ENCODE data around the gene UNC13A. TPM values are rescaled to one million over a fixed set of nuclear protein-coding genes. Genes with fewer than 3 reads are reported as not detected.

Gene UNC13A
- total RNA-seq, 1 experiment from 2014 or later: 41.1 TPM

- TF ChIP-seq ATF3 (CRISPR knock-in tag; conservative IDR thresholded peaks at IDR 0.05): no peak
These were observed 81.5 kb downstream of the UNC13A start (continued) for GRCh38 chr19:17606590-17607185.

GRCh38 chr19:17605761-17606589 lies 82.2 kb downstream of the UNC13A start:
- Mint-ChIP-seq H3K36me3 (peaks cover 9% of the 10 kb centered on the region), H3K4me1 (peaks cover 23% of the 10 kb centered on the region), H3K27me3 (ENCODE audit: low read depth) (peaks cover 20% of the 10 kb centered on the region), H3K27ac (peak overlapping the region; percentile 94), H3K9me3 (no peaks in the 10 kb centered on the region), H3K4me3 (peak overlapping the region; percentile 75)
- ATAC-seq (peak; percentile 72), DNase-seq (ENCODE audit: low spot score) (peak; percentile 95)
- ChIA-PET CTCF (interaction anchor here (0.5 to 4.6 kb wide), 84 partner anchors 8 to 1496 kb away, joined by 3 to 71 read pairs (median 5); partner anchors contain the start of genes CCDC124, DDA1, MVB12A and PGLS), POLR2A (interaction anchor here (0.6 to 2.0 kb wide), 9 partner anchors 26 to 303 kb away, joined by 3 to 15 read pairs (median 4); partner anchors contain the start of gene PGLS)
- TF ChIP-seq ZSCAN18 (CRISPR knock-in tag; IDR thresholded peaks at IDR 0.05) (no peak), ATF6 (CRISPR knock-in tag; IDR thresholded peaks at IDR 0.05) (no peak), ZNF317 (CRISPR knock-in tag; IDR thresholded peaks at IDR 0.05; ENCODE audit: borderline replicate concordance, low read depth) (peak; percentile 73), FOXJ3 (CRISPR knock-in tag; IDR thresholded peaks at IDR 0.05; ENCODE audit: borderline replicate concordance) (no peak), TEAD4 (CRISPR knock-in tag; IDR thresholded peaks at IDR 0.05) (peak; percentile 84; the same call in 1 of the 2 replicates), NR1H2 (CRISPR knock-in tag; IDR thresholded peaks at IDR 0.05) (no peak), ZNF219 (CRISPR knock-in tag; IDR thresholded peaks at IDR 0.05; ENCODE audit: borderline replicate concordance) (0 out of 2 replicates have a peak, but pooled peaks have one; percentile 81), IRF2 (CRISPR knock-in tag; IDR thresholded peaks at IDR 0.05; ENCODE audit: borderline replicate concordance, low read depth) (no peak), SMAD3 (CRISPR knock-in tag; IDR thresholded peaks at IDR 0.05; ENCODE audit: borderline replicate concordance) (peak; percentile 90), AFF4 (CRISPR knock-in tag; IDR thresholded peaks at IDR 0.05; ENCODE audit: borderline replicate concordance) (0 out of 2 replicates have a peak, but pooled peaks have one; percentile 70), ZBTB21 (CRISPR knock-in tag; IDR thresholded peaks at IDR 0.05; ENCODE audit: borderline replicate concordance) (peak; percentile 97), E2F1 (CRISPR knock-in tag; IDR thresholded peaks at IDR 0.05) (peak; percentile 90)
- TF ChIP-seq, protein P1, sequence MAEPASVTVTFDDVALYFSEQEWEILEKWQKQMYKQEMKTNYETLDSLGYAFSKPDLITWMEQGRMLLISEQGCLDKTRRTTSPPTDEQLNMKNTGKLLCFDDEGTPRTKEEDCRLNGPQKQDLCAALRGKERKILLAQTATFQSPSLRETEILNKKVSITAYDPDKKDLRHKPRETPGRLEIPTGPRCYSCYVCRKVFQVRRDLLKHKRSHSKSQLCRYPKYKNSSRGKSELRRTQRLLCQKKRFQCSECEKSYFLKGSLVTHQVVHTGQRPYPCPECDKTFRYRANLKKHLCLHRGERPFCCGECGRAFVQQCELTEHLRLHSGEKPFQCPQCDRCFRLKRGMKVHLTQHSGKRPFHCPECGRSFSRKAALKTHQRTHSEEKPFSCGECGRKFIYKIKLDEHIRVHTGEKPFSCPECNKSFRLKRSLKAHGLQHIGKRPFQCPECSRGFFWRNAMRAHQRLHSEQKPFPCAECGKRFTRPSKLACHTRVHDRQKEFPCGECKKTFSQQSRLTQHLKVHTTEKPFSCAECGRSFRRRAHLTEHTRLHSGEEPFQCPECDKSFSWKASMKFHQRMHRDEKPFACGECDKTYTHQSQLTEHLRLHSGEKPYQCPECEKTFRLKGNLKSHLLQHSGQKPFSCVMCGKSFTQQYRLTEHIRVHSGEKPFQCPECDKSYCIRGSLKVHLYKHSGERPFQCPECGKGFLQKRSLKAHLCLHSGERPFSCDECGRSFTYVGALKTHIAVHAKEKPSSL (CRISPR knock-in tag; conservative IDR thresholded peaks at IDR 0.05): no peak
- TF ChIP-seq, protein P2, sequence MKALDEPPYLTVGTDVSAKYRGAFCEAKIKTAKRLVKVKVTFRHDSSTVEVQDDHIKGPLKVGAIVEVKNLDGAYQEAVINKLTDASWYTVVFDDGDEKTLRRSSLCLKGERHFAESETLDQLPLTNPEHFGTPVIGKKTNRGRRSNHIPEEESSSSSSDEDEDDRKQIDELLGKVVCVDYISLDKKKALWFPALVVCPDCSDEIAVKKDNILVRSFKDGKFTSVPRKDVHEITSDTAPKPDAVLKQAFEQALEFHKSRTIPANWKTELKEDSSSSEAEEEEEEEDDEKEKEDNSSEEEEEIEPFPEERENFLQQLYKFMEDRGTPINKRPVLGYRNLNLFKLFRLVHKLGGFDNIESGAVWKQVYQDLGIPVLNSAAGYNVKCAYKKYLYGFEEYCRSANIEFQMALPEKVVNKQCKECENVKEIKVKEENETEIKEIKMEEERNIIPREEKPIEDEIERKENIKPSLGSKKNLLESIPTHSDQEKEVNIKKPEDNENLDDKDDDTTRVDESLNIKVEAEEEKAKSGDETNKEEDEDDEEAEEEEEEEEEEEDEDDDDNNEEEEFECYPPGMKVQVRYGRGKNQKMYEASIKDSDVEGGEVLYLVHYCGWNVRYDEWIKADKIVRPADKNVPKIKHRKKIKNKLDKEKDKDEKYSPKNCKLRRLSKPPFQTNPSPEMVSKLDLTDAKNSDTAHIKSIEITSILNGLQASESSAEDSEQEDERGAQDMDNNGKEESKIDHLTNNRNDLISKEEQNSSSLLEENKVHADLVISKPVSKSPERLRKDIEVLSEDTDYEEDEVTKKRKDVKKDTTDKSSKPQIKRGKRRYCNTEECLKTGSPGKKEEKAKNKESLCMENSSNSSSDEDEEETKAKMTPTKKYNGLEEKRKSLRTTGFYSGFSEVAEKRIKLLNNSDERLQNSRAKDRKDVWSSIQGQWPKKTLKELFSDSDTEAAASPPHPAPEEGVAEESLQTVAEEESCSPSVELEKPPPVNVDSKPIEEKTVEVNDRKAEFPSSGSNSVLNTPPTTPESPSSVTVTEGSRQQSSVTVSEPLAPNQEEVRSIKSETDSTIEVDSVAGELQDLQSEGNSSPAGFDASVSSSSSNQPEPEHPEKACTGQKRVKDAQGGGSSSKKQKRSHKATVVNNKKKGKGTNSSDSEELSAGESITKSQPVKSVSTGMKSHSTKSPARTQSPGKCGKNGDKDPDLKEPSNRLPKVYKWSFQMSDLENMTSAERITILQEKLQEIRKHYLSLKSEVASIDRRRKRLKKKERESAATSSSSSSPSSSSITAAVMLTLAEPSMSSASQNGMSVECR (CRISPR knock-in tag; IDR thresholded peaks at IDR 0.05; ENCODE audit: borderline replicate concordance): peak; percentile 99

Data from WTC11 (cell line).